RWPE1 (cell line): Measurements from ENCODE around the gene POF1B.
"Not testable (repeated sequence)": the region's sequence is repeated elsewhere in the genome, so short reads cannot be mapped to it uniquely, and the experiment has no call there.

Source experiments
- CTCF ChIA-PET: fragments of 350-600 bp; sonication (Branson Sonifier 250); formaldehyde crosslinking; extraction: SDS; loops from one replicate; lab custom pipeline; 2021; lab: Yijun Ruan, JAX
- POLR2A ChIA-PET: fragments of 400-600 bp; formaldehyde crosslinking; extraction: SDS; loops from one replicate; lab custom pipeline; 2020; ENCODE audit warnings: antibody characterized with exemption; ENCODE audit not compliant: low non-redundant PET; lab: Yijun Ruan, JAX
- DNase-seq: peaks from one replicate; pipeline ENCODE4 v3.0.0; 2012; ENCODE audit warnings: low spot score
- H3K27ac ChIP-seq: fragments of 450-650 bp; 2 replicates; pipeline ENCODE4 v1.5.1; 2017
- CTCF ChIP-seq: fragments of 450-650 bp; conservative IDR thresholded peaks from 2 replicates; pipeline ENCODE4 v1.5.1; 2017; ENCODE audit warnings: low read depth, mild to moderate bottlenecking

Gene POF1B

DNA sequence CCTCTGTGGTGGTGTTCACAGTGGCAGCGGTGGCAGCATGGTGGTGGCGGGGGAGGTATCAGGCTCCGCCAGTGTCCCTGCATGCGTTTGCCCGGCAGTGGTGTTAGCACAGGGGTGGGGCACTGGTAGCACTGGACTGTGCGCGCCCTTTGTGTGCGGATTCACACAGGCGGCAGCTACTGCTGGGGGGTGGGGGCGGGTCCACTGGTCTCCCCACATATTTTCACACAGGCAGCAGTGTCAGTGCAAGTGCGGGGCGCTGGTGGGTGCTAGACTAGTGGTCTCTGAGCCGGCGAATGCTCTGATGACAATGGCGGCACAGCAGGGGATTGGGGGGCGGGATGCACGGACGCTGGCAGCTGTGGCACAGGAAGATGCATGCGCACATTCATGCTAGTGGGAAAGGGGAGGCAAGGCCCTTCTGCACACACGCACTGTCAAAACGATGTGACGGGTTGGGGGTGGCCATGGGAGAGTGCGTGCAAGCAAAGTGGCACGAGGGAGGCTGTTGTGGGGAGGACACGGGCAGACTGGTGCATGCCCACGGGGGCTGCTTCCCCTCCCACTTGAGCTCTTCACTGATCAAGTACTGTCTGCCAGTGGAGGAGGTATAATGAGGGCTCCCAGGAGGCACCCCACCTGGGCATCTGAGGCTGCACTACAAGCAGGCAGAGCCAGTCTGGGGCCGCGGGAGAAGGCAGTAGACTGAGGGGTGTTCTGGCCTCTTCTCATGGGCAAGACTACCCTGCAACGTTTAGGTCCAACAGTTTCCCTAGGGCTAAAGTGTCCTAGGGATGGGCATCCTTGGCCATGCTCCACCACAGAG, 53.0 kb downstream of the POF1B start:
- no peak overlapping the region for H3K27ac ChIP-seq
- DNase-seq = no peak
- ChIA-PET CTCF (no interaction called here), POLR2A (no interaction called here)
- TF ChIP-seq CTCF = no peak

GRCh38 chrX:85311348-85311747, 68.1 kb downstream of the POF1B start:
- DNase-seq, H3K27ac ChIP-seq, POLR2A ChIA-PET, CTCF ChIA-PET: not testable (repeated sequence)

DNA sequence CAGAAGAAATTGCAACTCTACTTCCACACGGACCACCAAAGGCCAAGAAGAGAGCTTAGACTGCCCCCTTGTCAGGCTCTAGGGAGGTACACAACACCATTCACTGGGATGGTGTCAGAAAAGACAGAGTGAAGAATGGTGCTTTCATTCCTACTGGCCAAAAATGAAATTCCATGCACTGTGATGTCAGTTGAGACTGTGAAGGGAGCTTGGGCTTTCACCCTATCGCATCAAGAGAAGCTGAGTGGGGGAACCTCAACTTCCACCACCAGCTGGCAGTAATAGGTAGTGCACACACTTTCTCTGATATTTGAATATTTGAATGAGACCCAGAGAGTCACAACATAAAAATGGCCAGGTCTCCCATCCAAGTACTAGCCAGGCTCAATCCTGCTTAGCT, 69.7 kb downstream of the POF1B start:
- no peak for TF ChIP-seq CTCF
- POLR2A ChIA-PET = no interaction called here
- CTCF ChIA-PET = interaction anchor here (0.7 kb wide), 1 partner anchor 219 kb away, joined by 3 read pairs; no protein-coding TSS in a partner anchor
- DNase-seq = no peak
- no peak overlapping the region for H3K27ac ChIP-seq

- ChIA-PET CTCF (no interaction called here), POLR2A (no interaction called here)
- H3K27ac ChIP-seq = no peak overlapping the region
- no peak for DNase-seq
- TF ChIP-seq CTCF = no peak
Measured at GRCh38 chrX:85303544-85303943, 75.9 kb downstream of the POF1B start.

DNA sequence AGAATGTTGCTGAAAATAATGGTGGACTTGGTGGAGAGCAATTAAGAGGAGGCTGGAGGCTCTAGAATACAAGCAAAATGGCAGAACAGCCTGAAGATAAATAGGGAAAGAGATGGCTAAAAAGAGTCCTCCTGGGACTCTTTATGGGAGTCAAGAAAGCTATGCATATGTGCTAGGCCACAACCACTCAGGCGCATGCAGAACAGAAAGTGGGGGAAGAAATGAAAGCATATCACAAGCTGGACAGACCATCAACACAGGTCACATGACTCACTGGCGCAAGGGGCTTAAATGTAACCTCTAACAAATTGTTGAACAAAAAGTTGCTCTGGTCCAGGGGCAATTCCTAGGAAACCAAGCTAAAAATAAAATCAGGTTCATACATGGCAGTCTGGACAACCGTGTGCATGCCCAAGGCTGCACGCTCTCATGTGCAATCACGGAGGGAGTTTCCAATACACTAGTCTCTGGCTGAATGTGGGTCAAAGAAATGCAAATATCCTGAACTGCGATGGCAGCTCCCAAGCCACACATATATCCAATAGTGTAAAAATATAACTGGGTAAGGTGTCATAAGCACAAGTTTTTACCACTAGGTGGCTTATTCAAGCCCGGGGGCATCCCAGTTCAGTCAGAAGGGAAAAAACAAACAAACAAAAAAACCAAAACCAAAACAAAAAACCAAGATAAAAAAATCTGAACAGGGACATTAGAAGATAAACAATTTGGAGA, 90.3 kb downstream of the POF1B start:
- no peak overlapping the region for H3K27ac ChIP-seq
- DNase-seq = no peak
- no peak for TF ChIP-seq CTCF
- ChIA-PET POLR2A (no interaction called here), CTCF (no interaction called here)

DNA sequence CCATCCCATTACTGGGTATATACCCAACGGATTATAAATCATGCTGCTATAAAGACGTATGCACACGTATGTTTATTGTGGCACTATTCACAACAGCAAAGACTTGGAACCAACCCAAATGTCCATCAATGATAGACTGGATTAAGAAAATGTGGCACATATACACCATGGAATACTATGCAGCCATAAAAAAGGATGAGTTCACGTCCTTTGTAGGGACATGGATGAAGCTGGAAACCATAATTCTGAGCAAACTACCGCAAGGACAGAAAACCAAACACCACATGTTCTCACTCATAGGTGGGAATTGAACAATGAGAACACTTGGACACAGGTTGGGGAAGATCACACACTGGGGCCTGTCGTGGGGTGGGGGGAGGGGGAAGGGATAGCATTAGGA, 94.2 kb downstream of the POF1B start:
- CTCF ChIA-PET, DNase-seq, H3K27ac ChIP-seq, POLR2A ChIA-PET: not testable (repeated sequence)

DNA sequence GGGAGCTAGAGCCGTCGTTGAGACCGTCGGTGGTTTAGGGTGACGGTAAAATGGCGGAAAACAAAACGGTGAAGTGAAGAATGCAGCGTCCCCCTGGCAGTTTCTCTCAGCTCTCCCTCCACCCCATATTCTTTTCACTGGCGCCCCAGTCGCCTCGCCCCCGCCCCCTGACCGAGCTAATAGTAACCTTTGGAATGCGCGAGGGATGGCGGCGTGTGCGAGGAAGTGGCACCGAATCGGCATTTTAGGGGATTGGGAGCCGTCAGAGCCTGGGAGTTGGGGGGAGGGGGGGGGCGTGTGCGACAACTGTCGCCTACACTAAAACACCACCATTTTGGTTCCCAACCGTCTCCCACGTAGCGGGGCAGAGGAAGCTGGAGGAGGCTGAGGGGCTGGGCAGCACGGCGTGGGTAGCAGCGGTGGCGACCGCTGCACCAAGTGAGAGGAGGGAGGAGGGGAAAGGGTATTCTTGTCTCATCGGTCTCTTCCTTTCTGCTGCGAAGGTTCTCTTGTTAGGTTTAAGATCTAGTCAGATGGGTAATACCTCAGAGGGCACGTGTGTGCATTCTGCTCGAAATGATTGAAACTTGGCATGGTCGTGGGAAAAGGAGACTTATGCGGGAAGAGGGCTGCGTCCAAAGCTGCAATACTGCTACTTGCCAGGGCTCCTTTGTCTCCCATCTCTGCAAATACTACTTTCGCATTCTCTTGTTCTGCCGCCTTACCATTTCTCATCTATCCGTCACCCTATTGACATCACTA, 134.8 kb downstream of the POF1B start:
- ChIA-PET POLR2A (no interaction called here), CTCF (interaction anchor here (0.7 kb wide), 1 partner anchor 133 kb away, joined by 3 read pairs; no protein-coding TSS in a partner anchor)
- H3K27ac ChIP-seq = no peak overlapping the region
- TF ChIP-seq CTCF = no peak
- DNase-seq = peak; percentile 0
